Activated effector memory CD4-positive, alpha-beta T cell treated with Interleukin-2 at 50 U/mL for 16 hours (primary cell): Measurements from ENCODE around the gene SERPING1.
"Not testable (repeated sequence)": the region's sequence is repeated elsewhere in the genome, so short reads cannot be mapped to it uniquely, and the experiment has no call there.

Source experiments
- DNase-seq: peaks from one replicate; pipeline ENCODE4 v3.0.0-alpha.2; 2020

SERPING1 gene

GRCh38 chr11:57638811-57639320, 41.4 kb downstream of the SERPING1 start:
- DNase-seq: no peak

- DNase-seq: no peak
Measured at GRCh38 chr11:57639321-57640067, 42.0 kb downstream of the SERPING1 start.

- DNase-seq: no peak
Measured at GRCh38 chr11:57640068-57640800, 42.7 kb downstream of the SERPING1 start.

- no peak for DNase-seq
Measured at GRCh38 chr11:57641011-57641807, 43.7 kb downstream of the SERPING1 start.

- no peak for DNase-seq
Measured at GRCh38 chr11:57643802-57644201, 46.3 kb downstream of the SERPING1 start.

GRCh38 chr11:57644748-57645688, 47.5 kb downstream of the SERPING1 start:
- DNase-seq: peak; percentile 70

- no peak for DNase-seq
Measured at GRCh38 chr11:57645689-57646085, 48.2 kb downstream of the SERPING1 start.

GRCh38 chr11:57646194-57646798, 48.8 kb downstream of the SERPING1 start:
- no peak for DNase-seq

- DNase-seq: no peak
Measured at GRCh38 chr11:57646799-57647303, 49.4 kb downstream of the SERPING1 start.

GRCh38 chr11:57647372-57647771, 49.9 kb downstream of the SERPING1 start:
- DNase-seq: no peak

- DNase-seq: no peak
Measured at GRCh38 chr11:57647960-57648800, 50.7 kb downstream of the SERPING1 start.

- no peak for DNase-seq
Measured at GRCh38 chr11:57648801-57649735, 51.6 kb downstream of the SERPING1 start.

- DNase-seq: peak; percentile 64
Measured at GRCh38 chr11:57649826-57650738, 52.6 kb downstream of the SERPING1 start, which contains the start of gene YPEL4. Gene YPEL4, minus strand, starts transcription at chr11:57649912. Its CDS starts 2,805 bp downstream, at chr11:57647107.

GRCh38 chr11:57650739-57651090, 53.2 kb downstream of the SERPING1 start:
- DNase-seq: no peak

- DNase-seq: no peak
Measured at GRCh38 chr11:57651408-57651807, 53.9 kb downstream of the SERPING1 start.

GRCh38 chr11:57652230-57652629, 54.7 kb downstream of the SERPING1 start:
- DNase-seq: not testable (repeated sequence)

- no peak for DNase-seq
Measured at GRCh38 chr11:57652662-57653061, 55.2 kb downstream of the SERPING1 start.

GRCh38 chr11:57653163-57653562, 55.7 kb downstream of the SERPING1 start:
- no peak for DNase-seq
